ACC112 (cell line): Measurements from ENCODE around the gene ANGPTL2.

Experiments
- H2AFZ ChIP-seq: fragments of 200-600 bp; sonication (generic); one replicate; pipeline ENCODE4 v1.6.0; 2017; ENCODE audit warnings: antibody characterized with exemption, low read length; ENCODE audit not compliant: unreplicated experiment
- H3K27ac ChIP-seq: fragments of 200-600 bp; sonication (generic); 2 replicates; pipeline ENCODE4 v1.5.1; 2014; ENCODE audit warnings: low read depth, mild to moderate bottlenecking, antibody characterized with exemption, low read length, moderate library complexity
- H3K27me3 ChIP-seq: fragments of 200-600 bp; sonication (generic); 2 replicates; pipeline ENCODE4 v1.6.1; 2014; ENCODE audit warnings: mild to moderate bottlenecking, antibody characterized with exemption, low read length, moderate library complexity, mixed read lengths; ENCODE audit not compliant: insufficient read depth
- H3K36me3 ChIP-seq: fragments of 200-600 bp; sonication (generic); 2 replicates; pipeline ENCODE4 v1.6.1; 2016; ENCODE audit warnings: mild to moderate bottlenecking, antibody characterized with exemption, low read length, moderate library complexity, mixed read lengths; ENCODE audit not compliant: insufficient read depth
- H3K4me1 ChIP-seq: fragments of 200-600 bp; sonication (generic); one replicate; pipeline ENCODE4 v1.6.1; 2016; ENCODE audit warnings: low read length, mixed read lengths; ENCODE audit not compliant: insufficient read depth, unreplicated experiment, control insufficient read depth
- H3K4me3 ChIP-seq: fragments of 200-600 bp; sonication (generic); 2 replicates; pipeline ENCODE4 v1.5.1; 2014; ENCODE audit warnings: mild to moderate bottlenecking, low read depth, low read length
- H3K79me2 ChIP-seq: fragments of 200-600 bp; sonication (generic); one replicate; pipeline ENCODE4 v1.6.0; 2016; ENCODE audit warnings: low read length; ENCODE audit not compliant: control insufficient read depth, unreplicated experiment, insufficient read depth

The ANGPTL2 gene

DNA sequence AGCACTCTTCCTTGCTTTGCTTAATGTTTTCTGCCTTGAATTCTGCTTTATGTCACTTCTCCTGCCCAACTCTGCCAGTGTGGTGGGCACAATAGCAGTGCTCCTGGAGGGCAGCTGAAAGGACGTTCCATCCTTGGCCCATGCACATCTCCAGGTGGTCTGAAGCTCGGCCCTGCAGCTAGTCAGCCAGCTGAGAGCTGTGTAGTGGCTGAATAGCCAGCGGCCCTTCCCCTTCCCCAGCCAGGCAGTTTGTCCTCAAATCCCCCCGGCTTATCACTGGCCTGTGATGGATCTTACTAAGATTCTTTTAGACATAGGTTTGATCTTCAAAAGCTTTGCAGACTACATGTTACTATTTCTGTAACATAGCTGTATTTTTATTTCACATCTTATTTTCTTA lies 42.7 kb upstream of the ANGPTL2 start:
- Histone ChIP-seq H3K4me1 (peaks cover 34% of the 10 kb centered on the region), H3K36me3 (no peaks in the 10 kb centered on the region), H3K4me3 (no peak overlapping the region), H3K79me2 (no peaks in the 10 kb centered on the region), H3K27ac (no peak overlapping the region), H2AFZ (no peak overlapping the region), H3K27me3 (no peaks in the 10 kb centered on the region)

DNA sequence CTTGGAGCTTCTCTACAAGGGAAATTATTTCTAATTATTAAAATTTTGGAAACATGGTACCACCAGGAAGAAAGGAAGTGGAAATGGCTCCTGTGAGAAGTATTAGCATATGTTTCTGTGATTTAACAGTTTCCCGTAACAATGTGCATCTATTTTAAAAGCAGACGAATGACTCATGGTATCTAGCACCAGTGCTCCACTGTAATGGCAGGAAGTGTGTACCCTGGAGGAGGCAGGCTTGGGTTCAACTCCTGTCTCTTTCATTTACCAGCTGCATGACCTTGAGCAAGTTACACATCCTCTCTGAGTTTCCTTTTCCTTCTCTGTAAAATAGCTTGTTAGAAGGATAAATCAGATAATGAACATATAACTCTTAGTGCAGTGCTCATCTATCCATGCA lies 41.0 kb upstream of the ANGPTL2 start:
- Histone ChIP-seq H3K4me3 (no peak overlapping the region), H3K27ac (peak overlapping the region; percentile 53), H3K4me1 (peaks cover 48% of the 10 kb centered on the region), H3K79me2 (no peaks in the 10 kb centered on the region), H3K36me3 (no peaks in the 10 kb centered on the region), H2AFZ (peak overlapping the region; percentile 29), H3K27me3 (no peaks in the 10 kb centered on the region)

DNA sequence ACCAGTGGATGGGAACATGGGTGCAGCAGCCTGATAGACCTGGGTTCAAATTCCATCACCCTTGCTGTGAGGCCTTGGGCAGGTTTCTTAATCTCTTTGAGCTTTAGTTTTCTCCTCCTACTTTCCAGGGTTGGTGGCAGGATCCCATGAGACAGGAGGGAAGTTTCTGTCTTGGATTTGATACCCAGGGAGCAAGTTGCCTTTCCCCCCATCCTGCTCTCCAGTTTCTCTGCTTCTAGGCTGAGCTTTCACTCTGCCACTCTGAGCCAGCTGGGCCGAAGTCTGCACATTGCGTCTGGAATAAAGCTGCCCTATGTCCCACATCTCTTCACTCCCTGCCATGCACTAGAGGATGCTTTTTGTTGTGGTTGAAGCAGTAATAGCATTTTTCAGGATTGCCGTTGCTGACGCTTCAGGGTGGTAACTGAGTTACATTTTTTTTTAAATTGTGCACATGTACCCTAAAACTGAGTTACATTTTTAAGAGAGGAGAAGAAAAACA lies 40.5 kb upstream of the ANGPTL2 start:
- Histone ChIP-seq H3K27ac (peak overlapping the region; percentile 53), H3K79me2 (no peaks in the 10 kb centered on the region), H3K27me3 (no peaks in the 10 kb centered on the region), H2AFZ (peak overlapping the region; percentile 29), H3K36me3 (no peaks in the 10 kb centered on the region), H3K4me1 (peaks cover 48% of the 10 kb centered on the region), H3K4me3 (no peak overlapping the region)

DNA sequence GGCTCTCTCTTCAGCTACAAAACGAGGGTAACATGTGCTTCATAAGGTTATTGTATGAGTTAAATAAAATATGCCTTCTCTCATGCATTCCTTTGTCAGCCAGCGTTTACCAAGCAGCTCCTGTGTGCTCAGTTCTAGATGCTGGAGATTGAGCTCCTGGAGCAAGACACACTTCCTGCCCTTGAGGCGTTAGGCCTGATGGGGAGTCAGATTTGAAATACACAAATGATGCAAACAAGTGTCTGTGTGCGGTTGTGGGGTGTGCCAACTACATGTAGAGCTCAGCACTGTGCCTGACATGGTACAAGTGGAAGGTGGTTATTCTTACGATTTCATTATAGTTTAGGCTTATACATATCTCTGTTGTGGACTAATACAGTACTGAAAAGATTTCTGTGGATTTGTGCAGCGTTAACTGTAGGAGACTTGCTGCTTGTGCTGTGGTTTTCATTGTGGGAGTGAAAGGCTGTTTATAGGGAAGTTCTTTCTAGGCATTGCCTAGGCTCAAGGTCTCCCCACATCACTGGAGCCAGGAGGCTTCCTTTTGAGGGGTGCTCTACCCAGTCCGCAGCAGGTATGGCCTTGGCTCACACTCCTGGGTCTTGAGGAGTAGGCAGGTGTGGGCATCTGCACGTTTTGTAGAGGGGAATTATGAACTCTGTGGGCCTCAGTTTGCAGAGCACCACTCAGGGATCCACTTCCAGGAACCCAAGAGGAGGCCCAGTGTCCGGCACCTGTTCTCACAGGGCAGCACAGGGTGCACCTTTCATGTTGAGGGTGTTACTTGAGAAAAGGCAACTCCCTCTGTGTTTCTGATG lies 39.8 kb upstream of the ANGPTL2 start:
- H3K36me3 ChIP-seq: no peaks in the 10 kb centered on the region

DNA sequence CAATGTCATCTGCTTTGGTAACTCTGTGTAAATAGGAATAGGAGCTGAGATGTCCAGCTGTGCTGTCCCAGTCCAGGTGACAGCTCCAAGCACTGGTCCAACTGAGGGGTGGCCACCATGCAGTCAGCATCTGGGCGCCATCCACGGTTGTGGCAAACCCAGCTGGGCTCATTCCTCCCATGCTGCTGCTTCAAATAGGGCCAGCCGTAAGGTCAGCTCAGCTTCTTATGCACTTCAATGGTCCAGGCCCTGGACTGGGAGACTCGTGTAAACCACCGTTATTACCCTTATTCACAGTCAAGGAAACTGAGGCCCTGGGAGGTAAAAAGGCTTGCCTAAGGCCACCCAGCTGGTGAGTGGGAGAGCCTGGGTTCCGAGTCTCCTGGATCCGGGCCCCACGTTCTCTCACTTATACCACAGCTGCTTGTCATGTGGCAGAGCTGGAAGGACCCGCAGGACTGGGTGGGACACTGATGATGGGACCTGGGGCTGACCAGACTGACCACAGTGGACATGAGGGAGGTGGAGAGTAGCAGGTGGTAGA lies 38.7 kb upstream of the ANGPTL2 start:
- H3K27ac ChIP-seq: no peak overlapping the region
- no peak overlapping the region for H3K4me3 ChIP-seq
- no peak overlapping the region for H2AFZ ChIP-seq
- H3K27me3 ChIP-seq: no peaks in the 10 kb centered on the region
- no peaks in the 10 kb centered on the region for H3K79me2 ChIP-seq
- H3K4me1 ChIP-seq: peaks cover 36% of the 10 kb centered on the region
- H3K36me3 ChIP-seq: no peaks in the 10 kb centered on the region

More for the DNA sequence above, 39.8 kb upstream of the ANGPTL2 start:
- Histone ChIP-seq H3K79me2 (no peaks in the 10 kb centered on the region), H3K4me1 (peaks cover 47% of the 10 kb centered on the region), H3K4me3 (no peak overlapping the region), H2AFZ (no peak overlapping the region), H3K27me3 (no peaks in the 10 kb centered on the region), H3K27ac (no peak overlapping the region)

DNA sequence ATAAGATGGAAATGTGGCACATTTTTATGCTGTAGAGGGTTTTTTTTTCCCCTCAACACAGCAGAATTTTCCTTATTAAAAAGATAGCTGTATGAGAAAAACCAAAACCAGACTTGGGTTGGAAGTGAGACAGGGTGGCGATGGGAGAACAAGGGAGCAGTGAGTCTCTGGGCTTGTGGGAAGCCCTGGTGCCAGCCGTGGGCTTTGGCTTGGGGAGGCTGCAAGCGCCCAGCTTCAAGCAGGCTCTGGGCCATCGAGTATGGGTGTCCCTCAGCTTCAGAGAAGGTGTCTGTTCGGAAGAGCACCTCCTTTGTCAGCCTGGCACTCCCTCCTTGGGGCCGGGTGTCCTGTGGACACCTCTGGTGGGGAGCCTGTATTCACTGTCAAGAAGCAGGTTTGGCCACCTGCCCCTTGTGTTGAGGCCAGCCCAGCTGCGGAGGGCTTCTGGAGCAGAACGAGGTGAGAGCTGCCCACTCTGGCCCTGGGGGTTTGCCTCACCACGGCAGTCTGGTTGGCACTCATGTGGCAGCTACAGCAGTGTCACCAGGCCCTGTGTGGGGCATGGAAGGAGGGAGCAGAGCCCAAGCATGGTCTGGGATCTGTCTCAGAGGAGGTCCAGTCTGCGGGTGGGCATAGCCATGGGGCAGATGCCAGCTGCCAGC lies 37.6 kb upstream of the ANGPTL2 start:
- H3K79me2 ChIP-seq: no peaks in the 10 kb centered on the region
- H3K4me3 ChIP-seq: no peak overlapping the region
- no peaks in the 10 kb centered on the region for H3K27me3 ChIP-seq
- H3K4me1 ChIP-seq: peaks cover 35% of the 10 kb centered on the region
- H3K36me3 ChIP-seq: no peaks in the 10 kb centered on the region
- no peak overlapping the region for H2AFZ ChIP-seq
- peak overlapping the region; percentile 45 for H3K27ac ChIP-seq

DNA sequence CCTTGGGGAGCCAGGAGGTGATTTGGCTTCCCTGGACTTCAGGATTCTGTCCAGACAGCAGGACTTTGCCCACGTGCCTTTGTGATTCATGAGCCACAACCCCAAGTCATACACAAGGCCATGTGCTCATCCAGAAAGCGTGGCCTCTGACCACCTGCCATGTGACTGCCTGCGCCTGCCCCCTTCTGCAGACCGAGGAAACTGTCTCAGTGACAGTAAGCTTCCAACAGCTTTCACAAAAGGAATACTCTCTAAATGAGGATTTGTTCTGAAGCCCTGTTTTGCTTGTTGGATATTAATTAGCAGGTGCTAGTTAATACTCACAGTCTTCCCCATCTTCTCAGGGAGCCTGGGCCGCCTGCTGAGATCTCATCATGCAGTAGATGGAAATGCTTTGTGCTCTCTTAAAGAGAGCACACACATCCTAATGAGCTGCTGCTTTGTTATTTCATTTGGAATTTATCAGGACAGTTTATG lies 36.9 kb upstream of the ANGPTL2 start:
- no peaks in the 10 kb centered on the region for H3K27me3 ChIP-seq
- H3K79me2 ChIP-seq: no peaks in the 10 kb centered on the region
- peak overlapping the region; percentile 20 for H2AFZ ChIP-seq
- H3K36me3 ChIP-seq: no peaks in the 10 kb centered on the region
- H3K4me3 ChIP-seq: no peak overlapping the region; the same call in 1 of the 2 replicates
- peak overlapping the region; percentile 45 for H3K27ac ChIP-seq
- peaks cover 42% of the 10 kb centered on the region for H3K4me1 ChIP-seq

DNA sequence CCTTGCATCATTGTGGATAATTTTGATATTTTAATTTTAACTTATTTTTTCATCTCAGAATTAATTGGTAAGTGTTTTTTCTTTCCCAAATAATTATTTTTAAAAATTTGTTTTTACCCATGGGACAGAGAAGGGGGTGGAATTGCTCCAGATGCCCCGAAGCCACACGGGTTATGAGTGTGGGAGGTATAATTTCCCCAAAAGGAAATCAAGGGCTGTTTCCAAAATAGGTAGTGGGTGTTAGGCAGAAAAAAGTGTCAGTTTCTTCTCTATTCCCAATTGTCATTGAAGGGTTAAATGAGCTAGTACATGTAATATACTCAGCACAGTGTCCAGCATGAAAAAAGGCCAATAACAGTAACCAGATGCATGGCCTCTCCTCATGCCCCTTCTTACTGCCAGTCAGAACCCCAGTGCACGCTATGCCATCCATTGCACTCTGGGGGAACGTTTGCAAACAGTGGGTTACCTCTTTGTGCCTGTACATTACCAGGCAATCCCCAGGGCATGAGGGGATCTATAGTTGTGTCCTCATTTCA lies 36.4 kb upstream of the ANGPTL2 start:
- Histone ChIP-seq H3K36me3 (no peaks in the 10 kb centered on the region), H3K4me1 (peaks cover 44% of the 10 kb centered on the region), H3K79me2 (no peaks in the 10 kb centered on the region), H3K27me3 (no peaks in the 10 kb centered on the region), H3K27ac (peak overlapping the region; percentile 43; the same call in 1 of the 2 replicates), H3K4me3 (no peak overlapping the region; the same call in 1 of the 2 replicates), H2AFZ (peak overlapping the region; percentile 20)

DNA sequence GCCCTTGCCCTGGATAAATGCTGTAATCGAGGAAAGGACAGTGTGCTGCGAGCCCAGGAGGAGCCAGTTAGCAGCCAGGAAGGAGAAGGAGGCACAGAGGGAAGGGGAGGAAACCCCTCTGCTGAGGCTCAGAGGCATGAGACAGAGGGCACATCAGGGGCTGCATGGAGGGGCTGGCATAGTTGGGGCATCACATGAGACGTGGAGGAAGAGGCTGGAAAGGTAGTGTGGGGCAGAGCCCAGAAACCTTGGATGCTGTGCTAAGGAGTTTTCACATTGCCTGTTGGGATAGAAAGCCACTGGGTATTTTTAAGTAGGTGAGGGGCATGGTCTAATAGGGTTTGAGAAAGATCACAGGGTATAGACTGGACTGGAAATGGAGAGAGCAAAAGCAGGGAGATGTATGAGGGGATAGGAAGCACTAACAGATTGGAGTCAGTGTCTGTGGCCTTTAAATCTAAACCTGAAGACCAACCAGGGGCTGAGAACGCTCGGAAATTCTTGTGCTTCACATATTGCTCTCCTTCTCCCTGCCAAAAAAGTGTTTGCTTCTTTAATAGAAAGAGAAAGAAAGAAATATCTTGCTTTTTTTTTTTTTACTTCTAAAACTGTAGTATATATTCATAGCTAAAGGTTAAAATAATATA lies 33.0 kb upstream of the ANGPTL2 start:
- peak overlapping the region; percentile 31 for H3K27ac ChIP-seq
- H3K4me1 ChIP-seq: peaks cover 31% of the 10 kb centered on the region
- H3K27me3 ChIP-seq: no peaks in the 10 kb centered on the region

More for the DNA sequence above, 33.0 kb upstream of the ANGPTL2 start:
- Histone ChIP-seq H3K36me3 (no peaks in the 10 kb centered on the region), H2AFZ (peak overlapping the region; percentile 57), H3K79me2 (no peaks in the 10 kb centered on the region), H3K4me3 (peak overlapping the region; percentile 60; the same call in 1 of the 2 replicates)
